ENCODE results near the gene HLA-DOA. TPM values are rescaled to one million over a fixed set of nuclear protein-coding genes. Genes with fewer than 3 reads are reported as not detected.

Gene HLA-DOA
- total and polyA plus RNA-seq, 2 of the 8 experiments (the other 6 are each of a cell fraction or from before 2014, with no cell fraction given): 23.7 to 89.0 TPM

- peaks cover 21% of the 10 kb centered on the region for H3K23me2 ChIP-seq (ENCODE audit: low read depth, low read length)
- H3K9me3 ChIP-seq (ENCODE audit: insufficient read depth in 2 of 2, low read depth in 1 of 2, low read length in 1 of 2): no peaks in the 10 kb centered on the region; a peak in 2 of 4 replicates
- peak overlapping the region; percentile 62 for H3K56ac ChIP-seq (replicated peaks; ENCODE audit: insufficient read length, low read depth, low read length)
- 0 out of 2 replicates have a peak overlapping the region, but pooled peaks have one; percentile 79 for H3K27ac ChIP-seq (ENCODE audit: low read depth, low read length)
- DNase-seq (ENCODE audit: low read depth in 1 of 2, low spot score in 2 of 2) (peak in 1 of 2 experiments; percentile 50), FAIRE-seq (no peak)
- H2BK5ac ChIP-seq (ENCODE audit: low read depth, low read length): no peak overlapping the region; the same call in 1 of the 2 replicates
- peak overlapping the region; percentile 93; the same call in 1 of the 2 replicates for H4K8ac ChIP-seq (ENCODE audit: extremely low read depth, insufficient read depth, low read length)
- H3K27me3 ChIP-seq (replicated peaks in 1 of 4; ENCODE audit: control insufficient read depth in 3 of 4, extremely low read depth in 1 of 4, insufficient read depth in 3 of 4, low read length in 3 of 4): no peaks in the 10 kb centered on the region
- no peak overlapping the region for H4K5ac ChIP-seq (ENCODE audit: insufficient read length, low read depth, low read length)
- ChIA-PET CTCF (ENCODE audit: partially characterized antibody) (interaction anchor here (0.9 to 14.6 kb wide), 4 partner anchors 10 to 40 kb away, joined by 3 to 110 read pairs (median 4); no protein-coding TSS in a partner anchor), POLR2A (ENCODE audit: partially characterized antibody) (interaction anchor here (0.6 to 33.3 kb wide), 38 partner anchors 6 to 1243 kb away, joined by 3 to 1158 read pairs (median 6); partner anchors contain the start of genes B3GALT4, BRD2, HLA-DMA and HLA-DMB)
- peak overlapping the region; percentile 75 to 88 for H3K4me2 ChIP-seq (ENCODE audit: insufficient read depth in 1 of 2, low read depth in 2 of 2, low read length in 2 of 2)
- no peak overlapping the region for H2BK120ac ChIP-seq (replicated peaks; ENCODE audit: low read depth, low read length)
- peaks cover 0 to 11% (median 6%) of the 10 kb centered on the region in 4 experiments; a peak in 5 of 7 replicates for H3K4me1 ChIP-seq (replicated peaks in 1 of 4; ENCODE audit: control insufficient read depth in 3 of 4, insufficient read depth in 4 of 4, low read length in 3 of 4)
- H4K20me1 ChIP-seq (replicated peaks in 1 of 2; ENCODE audit: control insufficient read depth in 1 of 2, insufficient read depth in 2 of 2, low read length in 2 of 2): peaks cover 52 to 54% of the 10 kb centered on the region in 2 experiments
- peak overlapping the region; percentile 88 to 94 (median 92) for H3K9ac ChIP-seq (replicated peaks in 1 of 4; ENCODE audit: extremely low read depth in 1 of 4, low read depth in 3 of 4, low read length in 3 of 4)
- 4% methylated on average over 23 of the region's 23 CpGs; no CpG with 5 or more reads in 1 of the 2 experiments for WGBS, 2 experiments (ENCODE audit: extremely low coverage in 1 of 2, insufficient coverage in 1 of 2, insufficient read length in 1 of 2, insufficient replicate concordance in 2 of 2, low coverage in 1 of 2, low lambda C conversion rate in 2 of 2, missing lambda C conversion rate in 1 of 2)
- H3K4me3 ChIP-seq (ENCODE audit: extremely low read depth in 1 of 4, insufficient read depth in 2 of 4, low read depth in 3 of 4, low read length in 4 of 4): peak overlapping the region; percentile 90 to 99 (median 98)
- H2AK5ac ChIP-seq (ENCODE audit: low read depth, low read length): no peak overlapping the region
- H3K36me3 ChIP-seq (ENCODE audit: control insufficient read depth in 2 of 4, insufficient read depth in 4 of 4, low read length in 3 of 4): peaks cover 41 to 64% (median 51%) of the 10 kb centered on the region in 4 experiments
- peaks cover 11% of the 10 kb centered on the region for H3K79me1 ChIP-seq (ENCODE audit: low read depth, low read length)
- H3K18ac ChIP-seq (ENCODE audit: extremely low read depth, low read length): 0 out of 2 replicates have a peak overlapping the region, but pooled peaks have one; percentile 4
- H3K79me2 ChIP-seq (ENCODE audit: control insufficient read depth in 1 of 2, insufficient read depth in 2 of 2, low read length in 2 of 2): peaks cover 44 to 81% of the 10 kb centered on the region in 2 experiments
- no peak overlapping the region for H2BK15ac ChIP-seq (ENCODE audit: low read length)
- no peak overlapping the region for H2BK20ac ChIP-seq (ENCODE audit: low read length)
- no peak overlapping the region for H2BK12ac ChIP-seq (ENCODE audit: low read depth, low read length)
- H4K91ac ChIP-seq (replicated peaks; ENCODE audit: insufficient read length, low read length): no peak overlapping the region
- no peak overlapping the region for H3K23ac ChIP-seq (ENCODE audit: insufficient read length)
- no peak overlapping the region for H3K4ac ChIP-seq (replicated peaks; ENCODE audit: insufficient read length, low read depth, low read length)
- no peak overlapping the region for H3K14ac ChIP-seq (ENCODE audit: insufficient read length)
- H2AFZ ChIP-seq (ENCODE audit: low read length): no peak overlapping the region
- TF ChIP-seq PHF8 (conservative IDR thresholded peaks at IDR 0.05; ENCODE audit: low read depth, low read length): 0 out of 2 replicates have a peak, but pooled peaks have one; percentile 2
- TF ChIP-seq TBP (IDR thresholded peaks at IDR 0.05; ENCODE audit: low read depth, low read length): no peak
- no peak for TF ChIP-seq CHD2 (IDR thresholded peaks at IDR 0.05; ENCODE audit: low read length)
- TF ChIP-seq RFX5 (IDR thresholded peaks at IDR 0.05; ENCODE audit: borderline replicate concordance, low read depth, low read length): no peak
- peak in 1 of 2 experiments; percentile 19; a peak in 1 of 4 replicates for TF ChIP-seq HDAC2 (IDR thresholded peaks at IDR 0.05; ENCODE audit: borderline replicate concordance in 1 of 2, low read depth in 2 of 2, low read length in 2 of 2)
- TF ChIP-seq MAFK (IDR thresholded peaks at IDR 0.05; ENCODE audit: low read depth, low read length): no peak
- TF ChIP-seq GTF2F1 (IDR thresholded peaks at IDR 0.05; ENCODE audit: borderline replicate concordance, low read depth, low read length): no peak
- TF ChIP-seq, protein P1, sequence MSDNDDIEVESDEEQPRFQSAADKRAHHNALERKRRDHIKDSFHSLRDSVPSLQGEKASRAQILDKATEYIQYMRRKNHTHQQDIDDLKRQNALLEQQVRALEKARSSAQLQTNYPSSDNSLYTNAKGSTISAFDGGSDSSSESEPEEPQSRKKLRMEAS (IDR thresholded peaks at IDR 0.05): no peak
- peak; percentile 74 for TF ChIP-seq SAP30 (IDR thresholded peaks at IDR 0.05; ENCODE audit: insufficient read depth, insufficient replicate concordance, low read length)
- peak; percentile 4 for TF ChIP-seq TAF7 (optimal IDR thresholded peaks at IDR 0.05; ENCODE audit: borderline replicate concordance, low read depth, low read length)
Measured at GRCh38 chr6:32973144-32974015, 36.0 kb downstream of the HLA-DOA start.

Measured in H1 (cell line).